Esophagus squamous epithelium (tissue), 4 donors: ENCODE measurements around the gene RBM33.

Source experiments
- CTCF ChIP-seq, 6 experiments: fragments of 450-650 bp in 4 of 6; fragments of 200-600 bp in 2 of 6; sonication (generic) in 2 of 6; IDR thresholded peaks; one replicate each; pipeline ENCODE4 v1.5.1; 2016 to 2019; ENCODE audit warnings: antibody characterized with exemption in 6 of 6, mild to moderate bottlenecking in 4 of 6, moderate library complexity in 4 of 6
- POLR2A ChIP-seq, 4 donors: fragments of 450-650 bp; IDR thresholded peaks; one replicate each; pipeline ENCODE4 v1.6.1; 2017; ENCODE audit warnings: antibody characterized with exemption in 4 of 4, mild to moderate bottlenecking in 4 of 4, moderate library complexity in 3 of 4

GRCh38 chr7:155674556-155674955 lies 30.1 kb downstream of the RBM33 start:
- TF ChIP-seq CTCF (IDR thresholded peaks at IDR 0.05) (no peak), POLR2A (IDR thresholded peaks at IDR 0.05) (no peak)
